ENCODE results near the gene MYO5B. TPM values are rescaled to one million over a fixed set of nuclear protein-coding genes. Genes with fewer than 3 reads are reported as not detected.
A peak's percentile ranks its signal among the peaks of the same experiment; 100 is the strongest.

MYO5B gene
- total RNA-seq, 2 donors from 2014 or later: 0.12 to 0.39 TPM

DNA sequence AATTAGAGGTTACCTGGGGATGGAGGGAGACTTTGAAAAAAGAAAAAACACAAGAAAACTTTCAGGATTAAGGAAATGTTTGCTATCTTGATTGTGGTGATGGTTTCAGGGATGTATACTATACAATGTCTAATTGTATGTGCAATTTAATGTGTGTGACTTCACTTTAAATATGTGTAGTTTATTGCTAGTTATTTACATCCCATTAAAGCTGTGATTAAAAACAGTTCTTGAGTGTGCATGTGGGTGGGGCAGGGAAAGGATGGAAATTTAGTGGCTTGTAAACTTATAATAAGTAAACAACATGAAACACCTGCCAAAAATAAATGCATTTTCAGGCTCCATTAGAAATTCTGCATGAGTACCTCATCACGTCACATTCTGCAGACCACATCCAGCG is 167.0 kb downstream of the MYO5B start:
- Mint-ChIP-seq H3K9me3 (peaks cover 2% of the 10 kb centered on the region in 2 donors), H3K27ac (no peak overlapping the region), H3K4me3 (no peak overlapping the region), H3K27me3 (ENCODE audit: low read depth) (peaks cover 59% of the 10 kb centered on the region), H3K4me1 (ENCODE audit: low read depth) (no peaks in the 10 kb centered on the region), H3K36me3 (ENCODE audit: insufficient read depth in 2 of 2) (no peaks in the 10 kb centered on the region)
- no peak for ATAC-seq (replicated peaks in 1 of 2)
- DNase-seq: no peak

DNA sequence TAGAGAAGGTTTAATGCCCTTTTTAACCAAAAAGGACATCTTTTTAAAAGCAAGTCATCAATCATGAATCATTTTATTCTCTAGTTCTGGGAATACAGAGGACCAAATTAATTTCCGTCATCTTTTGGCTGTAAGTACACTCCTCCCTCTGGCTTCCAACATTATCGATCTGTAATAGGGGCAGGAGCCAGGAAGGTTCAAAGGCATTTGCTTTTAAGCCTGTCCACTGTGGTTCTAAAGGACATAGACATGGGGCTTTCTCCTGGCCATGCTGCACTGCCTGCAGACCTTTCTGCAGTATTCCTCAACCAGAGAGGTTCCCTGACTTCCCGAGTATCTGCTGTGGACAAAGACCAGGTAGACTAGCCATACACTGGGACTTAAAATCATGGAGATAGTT is 170.5 kb downstream of the MYO5B start:
- no peaks in the 10 kb centered on the region for H3K4me1 Mint-ChIP-seq (ENCODE audit: low read depth)
- ATAC-seq (replicated peaks in 1 of 2) (no peak), DNase-seq (no peak)
- no peaks in the 10 kb centered on the region for H3K36me3 Mint-ChIP-seq (ENCODE audit: insufficient read depth in 2 of 2)
- no peak overlapping the region for H3K4me3 Mint-ChIP-seq
- H3K9me3 Mint-ChIP-seq: peaks cover 2% of the 10 kb centered on the region in 2 donors
- H3K27ac Mint-ChIP-seq: no peak overlapping the region
- peaks cover 65% of the 10 kb centered on the region for H3K27me3 Mint-ChIP-seq (ENCODE audit: low read depth)

DNA sequence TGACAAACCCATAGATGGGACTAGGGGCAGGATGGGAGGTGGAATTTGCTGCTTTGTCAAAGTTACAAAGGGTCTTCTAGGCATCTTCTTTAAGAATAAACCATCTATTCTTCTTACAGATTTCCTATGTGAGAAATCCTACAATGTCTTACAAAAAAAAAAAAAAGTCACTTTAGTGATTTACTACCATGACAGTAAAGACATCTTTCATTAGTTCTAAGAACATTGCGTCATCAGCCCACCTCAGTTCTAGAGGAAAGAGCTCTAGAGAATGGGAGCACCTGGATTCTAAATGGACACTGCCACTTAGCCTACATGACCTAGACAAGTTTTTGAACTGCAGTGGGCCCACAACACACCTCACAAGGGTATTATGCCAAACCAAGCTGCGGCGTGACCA is 172.0 kb downstream of the MYO5B start:
- H3K27ac Mint-ChIP-seq: no peak overlapping the region
- peaks cover 2% of the 10 kb centered on the region in 2 donors for H3K9me3 Mint-ChIP-seq
- H3K36me3 Mint-ChIP-seq (ENCODE audit: insufficient read depth in 2 of 2): no peaks in the 10 kb centered on the region
- no peak overlapping the region for H3K4me3 Mint-ChIP-seq
- H3K4me1 Mint-ChIP-seq (ENCODE audit: low read depth): no peaks in the 10 kb centered on the region
- peaks cover 64% of the 10 kb centered on the region for H3K27me3 Mint-ChIP-seq (ENCODE audit: low read depth)
- no peak for ATAC-seq (replicated peaks in 1 of 2)
- DNase-seq: no peak

DNA sequence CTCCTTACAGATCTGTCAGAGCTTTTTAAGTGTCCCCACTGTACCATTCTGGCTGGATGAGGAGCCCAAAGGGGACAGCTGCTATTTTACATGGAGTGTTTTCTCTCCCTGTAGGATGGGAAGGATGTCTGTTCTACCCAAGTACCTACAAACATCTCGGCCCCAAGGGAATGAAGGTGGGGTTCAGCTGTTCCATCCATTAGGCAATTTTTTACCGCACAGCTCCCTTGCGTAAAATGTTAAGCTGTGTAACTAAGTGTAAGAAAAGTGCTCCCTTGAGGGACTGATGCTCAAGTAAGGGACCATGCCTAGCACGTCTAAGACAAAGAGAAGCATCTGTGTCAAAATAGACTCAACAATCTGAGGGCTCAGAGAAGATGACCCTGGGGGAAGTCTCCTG is 180.3 kb downstream of the MYO5B start:
- no peaks in the 10 kb centered on the region for H3K36me3 Mint-ChIP-seq (ENCODE audit: insufficient read depth in 2 of 2)
- DNase-seq (no peak), ATAC-seq (replicated peaks in 1 of 2) (no peak)
- H3K4me1 Mint-ChIP-seq (ENCODE audit: low read depth): no peaks in the 10 kb centered on the region
- H3K27me3 Mint-ChIP-seq (ENCODE audit: low read depth): peaks cover 25% of the 10 kb centered on the region
- H3K9me3 Mint-ChIP-seq: no peaks in the 10 kb centered on the region
- H3K27ac Mint-ChIP-seq: no peak overlapping the region
- no peak overlapping the region for H3K4me3 Mint-ChIP-seq

DNA sequence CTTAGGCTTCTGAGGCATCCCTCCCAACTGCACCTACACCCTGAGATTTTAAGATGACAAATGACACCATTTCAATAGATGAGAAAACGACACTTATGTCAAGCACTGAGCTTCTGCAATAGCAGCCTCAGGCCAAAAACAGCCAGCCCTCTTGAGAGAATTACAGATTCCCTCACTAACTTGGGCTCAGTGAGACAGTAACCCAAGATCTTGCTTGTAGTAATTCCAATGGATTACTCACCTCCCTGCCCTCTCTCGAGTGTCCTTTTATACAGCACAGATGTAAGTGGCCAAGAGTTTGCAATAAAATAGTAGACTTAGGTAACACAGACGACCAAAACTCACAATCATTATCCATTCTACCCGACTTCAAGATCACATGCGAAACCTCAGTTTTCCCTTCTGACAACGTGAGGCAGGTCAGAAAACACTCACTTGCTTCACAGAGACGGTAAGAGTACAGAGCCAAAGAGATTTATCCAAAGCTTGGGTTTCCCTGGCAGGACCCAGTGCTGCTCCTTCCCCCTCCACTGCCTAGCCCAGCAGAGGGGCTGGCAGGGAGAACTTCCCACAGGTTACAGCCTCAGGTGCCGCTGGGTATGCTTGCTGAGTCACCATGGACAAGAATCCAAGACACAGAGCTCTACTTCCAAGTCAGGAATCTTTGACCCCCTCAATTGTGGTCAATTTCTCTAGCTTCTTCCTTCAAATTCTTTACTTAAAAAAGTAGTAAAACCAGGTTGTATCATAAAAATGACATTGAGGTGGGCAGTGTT is 181.4 kb downstream of the MYO5B start:
- no peak for ATAC-seq (replicated peaks in 1 of 2)
- DNase-seq: no peak
- Mint-ChIP-seq H3K27ac (no peak overlapping the region), H3K9me3 (no peaks in the 10 kb centered on the region), H3K27me3 (ENCODE audit: low read depth) (peaks cover 15% of the 10 kb centered on the region), H3K4me3 (no peak overlapping the region), H3K36me3 (ENCODE audit: insufficient read depth in 2 of 2) (no peaks in the 10 kb centered on the region), H3K4me1 (ENCODE audit: low read depth) (no peaks in the 10 kb centered on the region)

DNA sequence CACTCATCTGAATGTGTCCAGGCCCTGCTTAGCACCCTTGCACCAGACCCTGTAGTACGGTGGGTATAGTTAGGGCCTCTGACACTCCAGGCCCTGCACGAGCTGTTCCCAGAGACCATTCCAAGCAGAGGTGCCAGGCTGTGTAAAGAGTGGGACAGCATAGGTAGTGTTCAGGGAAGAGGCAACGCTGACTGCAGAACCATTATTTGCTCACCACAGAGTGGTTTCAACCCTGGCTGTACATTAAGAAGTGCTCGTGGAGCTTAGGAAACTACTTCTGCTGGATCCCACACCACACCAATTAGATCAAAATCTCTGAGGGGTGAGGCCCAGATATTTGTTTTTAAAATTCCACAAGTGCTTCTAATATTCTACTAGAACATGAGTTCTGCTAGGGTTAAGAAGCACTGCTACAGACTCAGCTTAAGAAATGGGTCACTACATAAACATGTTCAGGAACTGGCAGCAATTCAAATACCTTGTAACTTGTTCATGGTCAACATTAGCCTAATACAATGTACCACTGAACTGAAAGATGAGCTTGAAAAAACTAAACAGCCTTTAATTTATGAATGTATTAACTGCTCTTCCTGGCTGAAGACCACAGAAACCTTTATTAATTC is 183.0 kb downstream of the MYO5B start:
- Mint-ChIP-seq H3K4me3 (no peak overlapping the region), H3K9me3 (no peaks in the 10 kb centered on the region), H3K4me1 (ENCODE audit: low read depth) (no peaks in the 10 kb centered on the region), H3K27ac (no peak overlapping the region), H3K36me3 (ENCODE audit: insufficient read depth in 2 of 2) (no peaks in the 10 kb centered on the region), H3K27me3 (ENCODE audit: low read depth) (peaks cover 10% of the 10 kb centered on the region)
- DNase-seq (no peak), ATAC-seq (replicated peaks in 1 of 2) (no peak)

DNA sequence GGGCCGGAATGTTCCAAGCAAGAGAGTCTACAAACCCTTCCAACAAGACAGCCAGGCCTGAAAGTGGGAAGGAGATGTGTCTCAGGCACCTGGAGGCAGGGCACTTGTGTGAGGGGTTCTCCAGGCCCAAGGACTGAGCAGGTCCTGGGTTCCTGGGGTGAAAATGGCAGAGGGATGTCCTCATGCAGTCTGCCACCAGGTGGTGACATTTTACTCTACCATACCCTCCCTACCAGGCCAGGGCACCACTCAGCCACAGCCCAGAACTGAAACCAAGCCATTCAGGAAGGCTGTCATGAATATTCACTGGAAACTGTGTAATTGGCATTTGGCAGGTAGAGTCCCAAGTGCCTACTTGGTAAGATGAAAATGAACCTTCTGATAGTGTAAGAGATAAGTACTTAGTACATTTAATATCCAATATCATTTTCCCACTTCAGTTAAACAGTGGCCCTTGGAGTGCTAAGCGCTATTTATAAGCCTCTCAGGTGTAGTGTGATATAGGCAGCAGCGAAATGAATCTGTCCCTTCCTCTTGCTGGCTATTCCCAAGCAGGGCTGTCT is 185.1 kb downstream of the MYO5B start:
- peak; percentile 86 to 87 for ATAC-seq (replicated peaks in 1 of 2)
- Mint-ChIP-seq H3K9me3 (no peaks in the 10 kb centered on the region), H3K4me3 (no peak overlapping the region), H3K27ac (no peak overlapping the region), H3K4me1 (ENCODE audit: low read depth) (no peaks in the 10 kb centered on the region), H3K27me3 (ENCODE audit: low read depth) (peaks cover 10% of the 10 kb centered on the region), H3K36me3 (ENCODE audit: insufficient read depth in 2 of 2) (no peaks in the 10 kb centered on the region)
- DNase-seq: peak; percentile 38 to 45

DNA sequence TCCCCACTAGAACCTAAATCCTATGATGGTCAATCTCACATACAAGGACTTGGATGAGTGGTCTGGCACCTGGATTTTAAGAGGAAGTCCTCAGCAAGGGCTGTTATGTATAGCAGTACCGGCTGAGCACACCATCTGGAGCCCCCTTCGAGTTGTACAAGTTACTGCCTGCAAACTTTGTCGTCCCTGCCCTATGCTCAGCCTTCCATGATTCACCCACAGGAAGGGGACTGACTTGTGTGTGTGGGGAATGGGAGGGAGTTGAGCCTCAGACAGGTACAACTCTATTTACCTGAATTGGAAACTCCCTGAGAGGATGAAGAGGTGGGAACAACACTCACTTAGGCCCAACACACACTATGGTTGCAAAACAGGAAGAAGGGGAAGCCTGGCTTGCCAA is 186.6 kb downstream of the MYO5B start:
- H3K4me1 Mint-ChIP-seq (ENCODE audit: low read depth): no peaks in the 10 kb centered on the region
- peaks cover 9% of the 10 kb centered on the region for H3K27me3 Mint-ChIP-seq (ENCODE audit: low read depth)
- ATAC-seq (replicated peaks in 1 of 2) (no peak), DNase-seq (no peak)
- no peaks in the 10 kb centered on the region for H3K9me3 Mint-ChIP-seq
- no peak overlapping the region for H3K4me3 Mint-ChIP-seq
- no peaks in the 10 kb centered on the region for H3K36me3 Mint-ChIP-seq (ENCODE audit: insufficient read depth in 2 of 2)
- H3K27ac Mint-ChIP-seq: no peak overlapping the region

DNA sequence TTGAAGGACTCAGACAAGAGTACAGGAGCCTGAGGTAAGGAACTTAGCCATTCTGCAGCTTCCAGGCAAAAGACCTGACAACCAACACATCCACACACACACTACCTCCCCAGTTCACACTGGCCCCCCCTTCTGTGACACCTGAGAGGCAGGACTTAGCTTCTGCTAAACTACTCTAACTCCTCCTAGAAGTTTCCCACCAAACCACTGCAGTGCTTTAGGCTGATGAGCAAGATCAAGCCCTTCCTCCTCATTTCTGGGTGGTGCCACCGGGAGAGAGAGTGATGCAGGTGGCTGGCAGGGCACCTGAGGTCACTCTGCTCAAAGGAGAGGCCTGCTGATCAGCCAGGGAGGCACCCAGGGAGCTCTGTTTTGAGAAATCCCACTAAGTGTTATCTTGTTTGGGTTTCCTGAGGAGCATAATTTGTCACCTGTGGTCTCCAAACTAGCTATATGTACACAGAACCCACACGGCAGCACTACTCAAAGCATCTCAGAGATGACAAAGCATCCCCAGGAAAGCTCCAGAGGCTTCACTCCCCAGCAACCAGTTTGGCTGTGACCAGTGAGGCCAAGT is 188.4 kb downstream of the MYO5B start:
- DNase-seq (no peak), ATAC-seq (replicated peaks in 1 of 2) (peak in 1 of 2 donors; percentile 32)
- H3K4me3 Mint-ChIP-seq: no peak overlapping the region
- no peaks in the 10 kb centered on the region for H3K9me3 Mint-ChIP-seq
- no peaks in the 10 kb centered on the region for H3K36me3 Mint-ChIP-seq (ENCODE audit: insufficient read depth in 2 of 2)
- H3K27ac Mint-ChIP-seq: no peak overlapping the region
- peaks cover 6% of the 10 kb centered on the region for H3K4me1 Mint-ChIP-seq (ENCODE audit: low read depth)
- H3K27me3 Mint-ChIP-seq (ENCODE audit: low read depth): peaks cover 16% of the 10 kb centered on the region

DNA sequence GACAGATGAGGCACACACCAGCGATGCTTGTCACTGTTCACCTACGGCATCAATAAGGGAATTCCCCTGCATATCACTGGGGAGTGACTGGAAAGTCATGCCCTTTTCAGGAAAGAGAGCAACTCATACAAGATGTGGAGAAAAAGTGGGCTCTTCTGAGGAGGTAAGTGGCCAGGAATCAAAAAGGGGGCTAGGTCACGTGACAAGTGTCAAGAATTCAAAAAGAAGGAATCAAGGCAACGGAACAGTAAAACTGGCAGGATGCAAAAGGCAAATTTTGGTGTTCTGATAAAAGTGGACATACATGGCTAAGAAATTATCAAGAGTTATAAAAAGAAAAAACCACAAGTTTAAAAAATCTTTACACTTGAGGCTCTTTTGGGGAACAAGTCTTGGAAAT is 190.9 kb downstream of the MYO5B start:
- H3K4me3 Mint-ChIP-seq: no peak overlapping the region
- DNase-seq (no peak), ATAC-seq (replicated peaks in 1 of 2) (no peak)
- H3K9me3 Mint-ChIP-seq: no peaks in the 10 kb centered on the region
- H3K36me3 Mint-ChIP-seq (ENCODE audit: insufficient read depth in 2 of 2): no peaks in the 10 kb centered on the region
- H3K27me3 Mint-ChIP-seq (ENCODE audit: low read depth): peaks cover 16% of the 10 kb centered on the region
- no peak overlapping the region for H3K27ac Mint-ChIP-seq
- peaks cover 6% of the 10 kb centered on the region for H3K4me1 Mint-ChIP-seq (ENCODE audit: low read depth)

DNA sequence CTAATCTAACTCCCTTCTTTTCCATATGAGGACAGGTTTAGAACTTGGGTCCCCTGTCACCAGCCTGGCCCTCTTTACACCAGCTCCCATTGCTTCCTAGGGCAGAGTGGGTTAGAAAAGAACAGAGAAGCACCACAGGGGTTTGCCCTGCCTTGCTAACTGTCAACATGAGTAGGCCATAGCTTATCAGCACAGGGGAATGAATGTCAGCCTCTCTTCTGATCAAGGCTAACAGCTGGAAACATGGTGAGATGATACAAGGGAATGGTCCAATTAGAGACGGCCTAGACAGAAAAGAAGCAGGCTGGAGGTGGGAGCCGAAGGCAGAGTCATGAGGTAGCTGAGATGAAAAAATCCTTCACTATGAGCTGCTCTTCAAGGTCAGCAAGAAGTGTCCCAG is 192.2 kb downstream of the MYO5B start:
- H3K9me3 Mint-ChIP-seq: no peaks in the 10 kb centered on the region
- H3K27ac Mint-ChIP-seq: no peak overlapping the region
- H3K4me1 Mint-ChIP-seq (ENCODE audit: low read depth): peaks cover 6% of the 10 kb centered on the region
- H3K36me3 Mint-ChIP-seq (ENCODE audit: insufficient read depth in 2 of 2): no peaks in the 10 kb centered on the region
- ATAC-seq (replicated peaks in 1 of 2) (no peak), DNase-seq (no peak)
- peaks cover 16% of the 10 kb centered on the region for H3K27me3 Mint-ChIP-seq (ENCODE audit: low read depth)
- H3K4me3 Mint-ChIP-seq: no peak overlapping the region

DNA sequence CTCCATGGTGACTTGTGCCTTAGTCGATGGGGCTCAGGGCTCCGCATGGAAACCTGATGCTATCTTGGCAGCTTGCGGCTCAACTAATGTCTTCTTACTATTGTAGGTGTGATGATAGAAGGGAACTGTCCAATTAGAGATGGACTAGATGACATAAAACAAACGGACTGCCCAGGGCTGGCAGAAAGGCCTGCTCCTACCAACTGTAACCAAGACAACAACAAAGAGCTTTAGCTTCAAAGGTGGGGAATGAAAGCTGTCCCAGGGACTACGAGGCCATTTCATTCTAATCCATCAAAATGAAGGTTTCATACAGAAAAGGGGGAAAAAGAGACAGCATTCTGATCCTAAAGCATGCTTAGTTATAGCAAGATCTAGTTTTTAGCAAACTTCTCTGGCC is 194.7 kb downstream of the MYO5B start:
- H3K4me3 Mint-ChIP-seq: no peak overlapping the region
- H3K9me3 Mint-ChIP-seq: no peaks in the 10 kb centered on the region
- no peak overlapping the region for H3K27ac Mint-ChIP-seq
- peaks cover 6% of the 10 kb centered on the region for H3K4me1 Mint-ChIP-seq (ENCODE audit: low read depth)
- peaks cover 16% of the 10 kb centered on the region for H3K27me3 Mint-ChIP-seq (ENCODE audit: low read depth)
- ATAC-seq (replicated peaks in 1 of 2) (no peak), DNase-seq (no peak)
- H3K36me3 Mint-ChIP-seq (ENCODE audit: insufficient read depth in 2 of 2): no peaks in the 10 kb centered on the region

DNA sequence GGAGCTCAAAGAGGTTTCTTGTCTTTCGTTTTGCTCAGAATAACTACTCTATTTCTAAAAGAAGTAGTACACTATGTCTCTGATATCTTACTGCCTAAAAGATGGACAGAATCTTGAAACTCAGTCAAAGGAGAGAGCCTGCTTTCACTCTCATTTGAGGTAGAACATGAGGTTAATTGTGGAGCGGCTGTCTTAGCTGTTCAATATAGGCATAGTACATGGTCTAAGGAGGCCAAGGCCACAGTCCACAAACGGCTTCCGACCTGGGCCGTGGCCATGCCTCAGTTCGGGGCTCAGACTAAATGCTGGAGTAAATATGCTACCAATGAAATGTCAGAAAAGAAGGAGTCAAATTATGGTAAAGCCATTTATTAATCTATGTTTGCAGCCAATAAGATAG is 195.8 kb downstream of the MYO5B start:
- peaks cover 16% of the 10 kb centered on the region for H3K27me3 Mint-ChIP-seq (ENCODE audit: low read depth)
- H3K4me3 Mint-ChIP-seq: no peak overlapping the region
- DNase-seq (no peak), ATAC-seq (replicated peaks in 1 of 2) (no peak)
- H3K4me1 Mint-ChIP-seq (ENCODE audit: low read depth): peaks cover 6% of the 10 kb centered on the region
- no peaks in the 10 kb centered on the region for H3K9me3 Mint-ChIP-seq
- no peak overlapping the region for H3K27ac Mint-ChIP-seq
- H3K36me3 Mint-ChIP-seq (ENCODE audit: insufficient read depth in 2 of 2): no peaks in the 10 kb centered on the region
